Right ventricle myocardium inferior (tissue), 1 donor: ENCODE data around the gene SYT9. TPM values are rescaled to one million over a fixed set of nuclear protein-coding genes. Genes with fewer than 3 reads are reported as not detected.
"Not testable (repeated sequence)": the region's sequence is repeated elsewhere in the genome, so short reads cannot be mapped to it uniquely, and the experiment has no call there.

Experiments
- ATAC-seq: fragments of 200-7000 bp; cut with Tn5 transposase; one replicate; pipeline ENCODE4 v1.9.1; 2020; ENCODE audit warnings: mild to moderate bottlenecking, moderate library complexity
- DNase-seq: peaks from one replicate; pipeline ENCODE4 v3.0.0; 2021; ENCODE audit errors: missing footprints
- intact Hi-C: fragments of 100-400 bp; cut with DNase I; formaldehyde crosslinking; loops from one replicate; pipeline ENCODE4 v1.11.0; 2022
- total RNA-seq: library from RNA; stranded (reverse); fragmentation: NEBNext Ultra II Directional; extraction: Animal tissue kit (Norgen Biotek cat#: 25700); gene quantifications from one replicate; pipeline ENCODE4 v1.2.1, GENCODE V29; 2021
- donor health status: DM: no; HTN: yes; CAD: no; lungs with severe emphysema.

The SYT9 gene
- total RNA-seq, 1 donor from 2014 or later: not detected

DNA sequence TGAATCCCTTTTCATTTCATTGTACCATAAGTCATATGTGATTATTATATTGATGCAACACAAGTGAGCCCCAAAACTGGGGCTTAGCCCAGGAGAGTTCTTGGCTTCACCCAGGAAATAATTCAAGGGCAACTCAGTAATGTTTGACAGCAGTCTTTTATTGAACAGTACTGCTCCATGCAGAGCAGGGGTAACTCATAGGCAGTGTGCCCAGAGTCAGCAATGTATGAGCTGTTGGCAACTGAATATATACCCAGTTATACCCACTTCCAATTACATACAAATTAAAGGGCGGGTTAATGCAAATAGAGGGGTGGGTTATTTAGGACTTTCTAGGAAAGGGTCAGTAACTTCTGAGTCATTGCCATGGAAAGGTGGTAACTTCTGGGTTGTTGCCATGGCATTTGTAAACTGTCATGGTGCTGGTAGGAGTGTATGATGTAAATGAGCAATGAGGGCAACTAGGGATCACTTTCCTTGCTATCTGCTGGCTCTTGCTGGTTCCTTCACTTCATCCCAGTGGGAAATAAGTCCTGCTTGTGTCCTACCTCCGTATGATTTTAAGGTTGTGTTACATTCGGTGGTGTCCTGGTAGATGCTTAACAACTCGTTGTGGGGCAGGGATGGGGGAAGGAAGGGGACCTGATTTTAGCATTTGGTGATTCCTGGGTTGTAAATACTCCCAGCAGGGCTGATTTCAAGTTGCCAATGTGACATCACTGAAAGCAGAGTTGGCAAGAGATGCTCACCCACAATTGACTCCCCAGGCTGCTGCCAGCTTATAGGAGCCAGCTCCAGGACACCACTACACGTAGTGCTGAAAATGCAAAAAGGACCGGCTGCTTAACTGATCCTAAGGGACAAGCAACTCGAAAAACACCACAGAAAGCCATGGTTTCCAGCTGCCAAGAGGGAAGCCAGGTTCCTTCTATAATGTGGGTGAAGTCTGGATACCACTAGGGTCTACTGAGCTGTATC lies 70.1 kb downstream of the SYT9 start:
- ATAC-seq (no peak), DNase-seq (no peak)
- intact Hi-C loops: no loop called here

GRCh38 chr11:7332451-7332850 lies 80.7 kb downstream of the SYT9 start:
- intact Hi-C loops: no loop called here
- ATAC-seq: no peak
- DNase-seq: no peak

DNA sequence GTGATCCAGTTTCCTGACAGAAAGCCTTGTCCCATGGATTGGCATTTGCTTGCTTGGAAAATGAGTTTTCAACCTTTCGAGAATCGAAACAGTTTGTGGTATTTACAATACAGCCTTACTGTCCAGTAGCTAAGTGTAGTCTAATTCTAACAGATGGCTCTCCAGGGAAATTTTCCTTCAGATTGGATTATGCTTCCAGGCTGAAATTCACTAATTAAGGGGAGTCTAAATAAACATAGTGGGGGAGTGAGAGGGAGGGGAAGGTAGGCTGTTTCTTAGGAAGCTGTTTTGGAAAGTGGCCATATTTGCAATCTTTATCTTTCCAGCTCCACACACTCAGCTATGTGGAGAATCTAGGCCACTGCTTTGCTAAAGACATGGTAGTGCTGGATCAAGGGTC lies 81.3 kb downstream of the SYT9 start:
- DNase-seq (no peak), ATAC-seq (no peak)
- intact Hi-C loops: no loop called here

GRCh38 chr11:7335442-7335841 lies 83.7 kb downstream of the SYT9 start:
- ATAC-seq, DNase-seq, intact Hi-C loops: not testable (repeated sequence)

- intact Hi-C loops: no loop called here
- no peak for ATAC-seq
- DNase-seq: no peak
Measured at GRCh38 chr11:7341551-7341950, 89.8 kb downstream of the SYT9 start.

- ATAC-seq (no peak), DNase-seq (no peak)
- intact Hi-C loops: no loop called here
Measured at GRCh38 chr11:7347611-7348431, 96.1 kb downstream of the SYT9 start.

DNA sequence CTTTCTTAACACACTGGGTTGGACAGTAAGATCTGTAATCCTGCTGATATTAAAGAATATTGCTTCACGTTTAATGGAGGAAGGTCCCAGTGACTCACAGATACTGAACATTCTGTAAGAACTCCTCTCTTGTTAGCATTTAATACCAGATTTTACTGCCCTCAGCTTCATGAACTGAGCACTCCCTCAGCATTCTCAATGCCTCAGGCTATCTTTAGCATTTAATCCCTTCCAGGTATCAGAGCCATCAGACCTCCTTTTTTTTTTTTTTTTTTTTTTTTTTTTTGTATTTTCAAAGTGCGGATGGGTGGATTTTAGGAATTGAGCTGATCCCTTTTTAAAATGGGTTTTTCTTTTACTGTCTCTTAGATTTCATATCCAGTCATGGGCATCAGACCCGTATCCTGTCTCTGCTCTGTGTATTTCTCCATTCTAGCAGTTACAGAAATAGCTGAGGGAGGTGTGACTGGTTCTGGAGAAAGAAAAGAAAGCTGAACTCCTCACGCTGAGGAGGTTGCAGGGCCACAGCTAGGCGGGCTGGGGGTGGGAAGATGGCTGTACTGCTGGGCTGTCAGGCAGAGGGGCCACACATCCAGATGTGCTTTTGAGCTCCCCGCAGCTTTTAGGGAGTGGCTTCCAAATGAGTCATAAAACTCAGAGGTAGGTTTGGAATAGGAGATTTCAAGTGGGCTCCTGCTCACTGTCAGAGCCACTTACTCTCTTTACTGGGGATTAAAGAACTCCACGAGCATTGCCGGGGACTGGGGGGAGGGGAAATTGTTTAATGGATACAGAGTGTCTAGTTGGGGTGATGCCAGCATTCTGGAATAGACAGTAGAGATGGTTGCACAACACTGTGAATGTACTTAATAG lies 97.0 kb downstream of the SYT9 start:
- DNase-seq (no peak), ATAC-seq (peak; percentile 46)
- intact Hi-C loops: no loop called here

DNA sequence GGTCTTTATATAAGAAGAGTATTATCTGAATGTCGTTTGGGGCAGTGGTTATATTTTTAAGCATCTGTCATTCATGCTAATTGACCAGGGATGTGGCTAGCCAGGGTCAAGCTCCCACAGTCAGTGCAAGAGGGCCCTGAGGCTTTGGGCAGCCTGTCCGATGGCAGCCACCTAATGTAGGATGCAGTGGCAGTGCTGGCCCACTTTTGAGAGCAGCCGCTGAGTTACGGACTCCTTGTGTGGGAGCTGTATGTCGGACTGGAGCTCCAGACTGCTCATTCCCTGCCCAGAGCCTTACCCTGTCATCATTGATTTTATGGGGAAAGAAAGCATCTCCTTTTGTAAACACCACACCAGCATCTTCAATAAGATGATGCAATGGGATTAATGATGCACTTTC lies 99.5 kb downstream of the SYT9 start:
- no peak for ATAC-seq
- intact Hi-C loops: no loop called here
- DNase-seq: no peak

GRCh38 chr11:7353100-7353499 lies 101.4 kb downstream of the SYT9 start:
- no peak for ATAC-seq
- intact Hi-C loops: loop anchor here (1.0 kb wide), 1 partner anchor 89 kb away; no protein-coding TSS in a partner anchor
- no peak for DNase-seq

GRCh38 chr11:7364660-7365059 lies 113.0 kb downstream of the SYT9 start:
- intact Hi-C loops: no loop called here
- ATAC-seq (no peak), DNase-seq (no peak)

- DNase-seq (no peak), ATAC-seq (no peak)
- intact Hi-C loops: no loop called here
Measured at GRCh38 chr11:7367803-7368202, 116.1 kb downstream of the SYT9 start.

DNA sequence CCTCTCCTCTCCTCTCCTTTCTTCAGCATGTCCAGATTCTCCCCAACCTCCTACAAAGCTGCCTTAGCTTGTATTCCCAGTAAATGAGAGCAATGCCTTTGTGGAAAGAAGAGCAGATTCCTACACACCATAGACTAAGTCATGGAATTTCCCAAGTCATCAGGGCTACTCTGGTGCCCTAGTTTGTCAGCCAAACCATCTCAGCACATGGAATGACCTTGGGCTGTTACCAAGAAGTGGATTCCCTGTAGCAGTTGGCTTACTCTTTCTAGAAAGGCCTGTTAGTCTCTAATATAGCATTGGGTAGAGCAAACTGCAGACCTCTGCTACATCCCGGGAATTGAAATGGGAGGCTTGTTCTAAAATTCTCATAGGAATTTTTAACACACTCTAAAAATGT lies 124.7 kb downstream of the SYT9 start:
- DNase-seq (no peak), ATAC-seq (no peak)
- intact Hi-C loops: no loop called here

- DNase-seq (no peak), ATAC-seq (no peak)
- intact Hi-C loops: no loop called here
Measured at GRCh38 chr11:7381937-7382336, 130.2 kb downstream of the SYT9 start.

GRCh38 chr11:7383406-7383805 lies 131.7 kb downstream of the SYT9 start:
- no peak for ATAC-seq
- DNase-seq: no peak
- intact Hi-C loops: no loop called here

DNA sequence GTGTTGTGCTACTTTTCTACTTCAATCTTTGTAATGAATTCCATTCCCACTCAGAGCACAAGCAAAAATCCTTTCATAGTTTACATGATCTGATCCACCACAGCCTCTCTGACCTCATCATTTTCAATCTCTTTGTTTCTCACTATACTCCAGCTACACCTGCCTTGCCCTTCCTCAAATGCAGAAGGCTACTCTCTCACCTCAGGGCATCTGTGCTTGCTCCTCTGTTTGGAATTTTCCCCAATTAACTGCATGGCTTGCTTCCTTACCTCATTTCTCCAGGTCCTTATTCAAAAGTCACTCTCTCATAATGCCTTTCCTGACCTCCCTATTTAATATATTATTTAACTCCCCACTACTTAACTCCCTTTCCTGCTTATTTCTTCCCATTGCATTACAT lies 133.0 kb downstream of the SYT9 start:
- no peak for ATAC-seq
- intact Hi-C loops: no loop called here

GRCh38 chr11:7385532-7385931 lies 133.8 kb downstream of the SYT9 start:
- intact Hi-C loops: no loop called here
- DNase-seq (no peak), ATAC-seq (no peak)

More for the DNA sequence above, 133.0 kb downstream of the SYT9 start:
- no peak for DNase-seq

- intact Hi-C loops: no loop called here
- DNase-seq (no peak), ATAC-seq (no peak)
Measured at GRCh38 chr11:7413961-7414915, 162.5 kb downstream of the SYT9 start.
